SK-N-SH (cell line): ENCODE measurements around the gene HOXD10.

ENCODE experiments used
- EP300 ChIP-seq, 2 experiments: IDR thresholded peaks; 2 replicates each; pipeline versions ENCODE4 v1.4.0 to v1.6.1; 2012; ENCODE audit warnings: borderline replicate concordance in 1 of 2, low read depth in 1 of 2, low read length in 1 of 2
- JUND ChIP-seq: IDR thresholded peaks from 2 replicates; pipeline ENCODE4 v1.4.0; 2012
- POLR2AphosphoS5 ChIP-seq: IDR thresholded peaks from 2 replicates; pipeline ENCODE4 v1.6.1; 2012; ENCODE audit warnings: low read depth, low read length
- SIN3A ChIP-seq: IDR thresholded peaks from 2 replicates; pipeline ENCODE4 v1.6.1; 2012; ENCODE audit warnings: low read depth, mild to moderate bottlenecking, low read length, moderate library complexity, borderline replicate concordance
- TCF12 ChIP-seq: IDR thresholded peaks from 2 replicates; pipeline ENCODE4 v1.4.0; 2012
- TEAD4 ChIP-seq: IDR thresholded peaks from 2 replicates; pipeline ENCODE4 v1.4.0; 2012; ENCODE audit warnings: mild to moderate bottlenecking, borderline replicate concordance; ENCODE audit not compliant: insufficient read depth
- YY1 ChIP-seq: IDR thresholded peaks from 2 replicates; pipeline ENCODE4 v1.4.0; 2012; ENCODE audit warnings: low read depth, mild to moderate bottlenecking
- TF ChIP-seq, protein P1 (sequence below): fragments of 200-600 bp; sonication (generic); IDR thresholded peaks from 2 replicates; pipeline ENCODE4 v1.6.1; 2017; ENCODE audit warnings: antibody characterized with exemption, mild to moderate bottlenecking, moderate library complexity
- TF ChIP-seq, protein P2 (sequence below): IDR thresholded peaks from 2 replicates; pipeline ENCODE4 v1.6.1; 2012; ENCODE audit warnings: mild to moderate bottlenecking, low read depth, low read length, moderate library complexity

DNA sequence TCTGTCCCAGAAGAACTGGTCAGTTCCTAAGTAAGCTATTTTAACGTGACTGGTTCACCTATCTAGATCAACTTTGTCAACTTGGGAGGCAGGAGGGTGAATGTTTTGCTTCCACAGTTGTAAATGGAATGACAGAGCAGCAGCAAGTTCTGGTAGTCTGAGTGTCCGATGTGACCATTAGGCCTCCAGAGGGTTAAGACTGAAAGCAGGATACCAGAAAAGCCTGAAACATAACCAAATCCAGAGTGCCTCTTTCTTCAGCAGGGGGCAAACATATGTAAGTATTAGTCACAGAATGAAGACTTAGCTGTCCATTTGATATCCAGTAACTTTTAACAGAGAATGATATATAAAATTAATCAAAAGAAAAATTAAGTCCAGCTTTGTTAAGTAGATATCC is 49.7 kb downstream of the HOXD10 start:
- TF ChIP-seq POLR2AphosphoS5 = no peak
- TF ChIP-seq, protein P1, sequence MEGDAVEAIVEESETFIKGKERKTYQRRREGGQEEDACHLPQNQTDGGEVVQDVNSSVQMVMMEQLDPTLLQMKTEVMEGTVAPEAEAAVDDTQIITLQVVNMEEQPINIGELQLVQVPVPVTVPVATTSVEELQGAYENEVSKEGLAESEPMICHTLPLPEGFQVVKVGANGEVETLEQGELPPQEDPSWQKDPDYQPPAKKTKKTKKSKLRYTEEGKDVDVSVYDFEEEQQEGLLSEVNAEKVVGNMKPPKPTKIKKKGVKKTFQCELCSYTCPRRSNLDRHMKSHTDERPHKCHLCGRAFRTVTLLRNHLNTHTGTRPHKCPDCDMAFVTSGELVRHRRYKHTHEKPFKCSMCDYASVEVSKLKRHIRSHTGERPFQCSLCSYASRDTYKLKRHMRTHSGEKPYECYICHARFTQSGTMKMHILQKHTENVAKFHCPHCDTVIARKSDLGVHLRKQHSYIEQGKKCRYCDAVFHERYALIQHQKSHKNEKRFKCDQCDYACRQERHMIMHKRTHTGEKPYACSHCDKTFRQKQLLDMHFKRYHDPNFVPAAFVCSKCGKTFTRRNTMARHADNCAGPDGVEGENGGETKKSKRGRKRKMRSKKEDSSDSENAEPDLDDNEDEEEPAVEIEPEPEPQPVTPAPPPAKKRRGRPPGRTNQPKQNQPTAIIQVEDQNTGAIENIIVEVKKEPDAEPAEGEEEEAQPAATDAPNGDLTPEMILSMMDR = no peak
- TF ChIP-seq, protein P2, sequence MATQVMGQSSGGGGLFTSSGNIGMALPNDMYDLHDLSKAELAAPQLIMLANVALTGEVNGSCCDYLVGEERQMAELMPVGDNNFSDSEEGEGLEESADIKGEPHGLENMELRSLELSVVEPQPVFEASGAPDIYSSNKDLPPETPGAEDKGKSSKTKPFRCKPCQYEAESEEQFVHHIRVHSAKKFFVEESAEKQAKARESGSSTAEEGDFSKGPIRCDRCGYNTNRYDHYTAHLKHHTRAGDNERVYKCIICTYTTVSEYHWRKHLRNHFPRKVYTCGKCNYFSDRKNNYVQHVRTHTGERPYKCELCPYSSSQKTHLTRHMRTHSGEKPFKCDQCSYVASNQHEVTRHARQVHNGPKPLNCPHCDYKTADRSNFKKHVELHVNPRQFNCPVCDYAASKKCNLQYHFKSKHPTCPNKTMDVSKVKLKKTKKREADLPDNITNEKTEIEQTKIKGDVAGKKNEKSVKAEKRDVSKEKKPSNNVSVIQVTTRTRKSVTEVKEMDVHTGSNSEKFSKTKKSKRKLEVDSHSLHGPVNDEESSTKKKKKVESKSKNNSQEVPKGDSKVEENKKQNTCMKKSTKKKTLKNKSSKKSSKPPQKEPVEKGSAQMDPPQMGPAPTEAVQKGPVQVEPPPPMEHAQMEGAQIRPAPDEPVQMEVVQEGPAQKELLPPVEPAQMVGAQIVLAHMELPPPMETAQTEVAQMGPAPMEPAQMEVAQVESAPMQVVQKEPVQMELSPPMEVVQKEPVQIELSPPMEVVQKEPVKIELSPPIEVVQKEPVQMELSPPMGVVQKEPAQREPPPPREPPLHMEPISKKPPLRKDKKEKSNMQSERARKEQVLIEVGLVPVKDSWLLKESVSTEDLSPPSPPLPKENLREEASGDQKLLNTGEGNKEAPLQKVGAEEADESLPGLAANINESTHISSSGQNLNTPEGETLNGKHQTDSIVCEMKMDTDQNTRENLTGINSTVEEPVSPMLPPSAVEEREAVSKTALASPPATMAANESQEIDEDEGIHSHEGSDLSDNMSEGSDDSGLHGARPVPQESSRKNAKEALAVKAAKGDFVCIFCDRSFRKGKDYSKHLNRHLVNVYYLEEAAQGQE = no peak
- no peak for TF ChIP-seq TEAD4
- TF ChIP-seq TCF12 = no peak
- no peak for TF ChIP-seq SIN3A
- no peak for TF ChIP-seq EP300 (IDR thresholded peaks at IDR 0.05; ENCODE audit: borderline replicate concordance in 1 of 2, low read depth in 1 of 2, low read length in 1 of 2)
- TF ChIP-seq YY1 = no peak
- TF ChIP-seq JUND = no peak
